Breast epithelium (tissue), 3 donors: ENCODE data around the gene HAUS6.
A peak's percentile ranks its signal among the peaks of the same experiment; 100 is the strongest.

Source experiments
- POLR2A ChIP-seq: fragments of 450-650 bp; IDR thresholded peaks from one replicate; pipeline ENCODE4 v1.6.1; 2016; ENCODE audit warnings: antibody characterized with exemption, mild to moderate bottlenecking, moderate library complexity
- POLR2AphosphoS5 ChIP-seq, 3 donors: sonication (generic); formaldehyde crosslinking; IDR thresholded peaks; one replicate each; pipeline ENCODE4 v1.6.1; 2017; ENCODE audit warnings: antibody characterized with exemption in 3 of 3

- TF ChIP-seq POLR2A (no peak), POLR2AphosphoS5 (IDR thresholded peaks at IDR 0.05) (peak; percentile 75 to 89 (median 79))
Measured at GRCh38 chr9:19048966-19049916, 53.5 kb downstream of the HAUS6 start, which contains the start of gene RRAGA.
